ENCODE measurements around the gene FHAD1.
A peak's percentile ranks its signal among the peaks of the same experiment; 100 is the strongest.

FHAD1 gene

DNA sequence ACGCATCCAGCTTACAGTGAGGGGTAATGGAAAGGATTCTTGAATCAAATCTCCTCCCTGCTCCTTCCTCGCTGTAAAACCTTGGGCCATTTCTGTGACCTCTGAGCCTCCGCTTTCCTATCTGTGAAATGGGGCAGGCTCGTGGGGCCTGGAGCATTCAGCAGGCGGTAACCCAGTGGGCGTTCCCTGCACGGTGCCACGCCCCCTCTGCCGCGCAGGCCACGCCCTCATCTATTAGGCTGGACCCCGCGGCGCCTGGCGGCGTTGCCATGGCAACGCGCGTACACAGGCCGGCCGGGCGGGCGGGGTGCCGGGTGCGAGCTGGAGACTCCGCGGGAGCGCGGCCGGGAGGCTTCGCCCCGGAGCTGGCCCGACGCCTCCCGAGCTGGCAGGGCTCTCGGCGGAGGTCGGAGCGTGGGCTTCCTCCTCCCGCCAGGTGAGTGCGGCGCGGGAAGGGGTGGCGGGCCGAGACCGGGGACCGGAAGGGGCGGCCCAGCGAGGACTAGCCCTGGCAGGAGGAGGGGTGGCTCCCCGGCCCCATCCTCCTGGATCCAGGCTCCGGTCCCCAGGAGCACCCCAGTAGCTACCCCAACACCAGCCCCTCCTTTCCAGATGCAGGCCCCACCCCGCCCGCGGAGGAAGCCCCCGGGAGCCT is at the start of gene FHAD1:
Gene FHAD1 (plus strand): TSS at position 264 of the 655 bp plus-strand sequence. CDS start 4,562 bp downstream, outside the sequence.
- no peak for FAIRE-seq

DNA sequence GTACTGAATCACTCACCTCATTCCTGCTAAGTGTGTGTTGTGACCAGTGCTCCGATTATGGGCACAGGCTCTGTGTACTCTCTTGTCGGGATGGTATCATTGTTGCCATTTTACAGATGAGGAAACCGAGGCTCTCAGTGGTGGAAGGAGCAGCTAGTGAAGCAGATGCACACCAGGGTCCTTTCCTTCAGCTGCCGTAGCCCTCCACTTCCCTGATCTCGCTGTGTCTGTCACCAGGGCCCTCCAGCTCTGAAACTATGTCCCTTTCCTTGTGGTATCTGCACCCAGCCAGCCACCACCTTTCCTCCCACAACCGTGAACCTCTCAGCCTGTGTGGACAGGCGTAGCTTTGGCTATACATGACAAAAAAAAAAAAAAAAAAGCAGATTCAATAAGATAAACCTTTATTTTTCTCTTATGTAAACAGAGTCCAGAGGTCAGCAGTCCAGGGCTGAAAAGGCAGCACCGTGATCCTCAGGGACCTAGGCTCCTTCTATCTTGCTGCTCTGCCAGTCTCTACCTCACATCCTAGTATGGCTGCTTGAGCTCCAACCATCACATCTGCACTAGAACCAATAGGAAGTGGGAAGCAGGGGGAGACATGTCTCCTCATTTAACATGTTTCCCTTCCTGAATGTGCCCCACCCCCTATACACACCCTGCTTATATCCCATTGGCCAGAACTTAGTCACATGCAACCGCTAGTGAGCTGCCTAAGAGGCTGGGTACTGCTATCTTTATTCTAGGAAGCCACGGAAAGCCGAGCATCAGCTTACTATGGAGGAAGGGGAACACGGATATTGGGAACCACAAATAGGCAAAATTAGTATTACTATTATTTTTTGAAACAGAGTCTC is 49.2 kb upstream of the FHAD1 start:
- FAIRE-seq = no peak

DNA sequence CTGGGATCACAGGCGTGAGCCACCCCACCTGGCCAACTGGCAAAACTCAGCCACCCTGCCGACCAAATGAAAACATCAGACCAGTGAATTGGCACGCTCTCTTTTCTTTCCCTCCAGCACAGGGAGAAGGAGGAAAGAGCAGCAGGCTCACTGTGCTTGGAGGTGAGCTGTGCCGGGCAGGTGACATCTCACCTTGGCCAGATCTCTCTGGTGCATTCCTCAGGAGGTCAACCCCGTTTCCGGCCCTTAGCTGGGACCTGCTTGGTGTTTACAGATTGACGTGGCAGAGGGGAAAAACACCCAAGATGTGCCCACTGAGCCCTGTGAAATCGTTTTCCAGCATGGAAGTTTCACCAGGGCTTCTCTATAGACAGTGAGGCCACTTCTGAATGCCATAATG is 48.3 kb upstream of the FHAD1 start:
- no peak for FAIRE-seq

DNA sequence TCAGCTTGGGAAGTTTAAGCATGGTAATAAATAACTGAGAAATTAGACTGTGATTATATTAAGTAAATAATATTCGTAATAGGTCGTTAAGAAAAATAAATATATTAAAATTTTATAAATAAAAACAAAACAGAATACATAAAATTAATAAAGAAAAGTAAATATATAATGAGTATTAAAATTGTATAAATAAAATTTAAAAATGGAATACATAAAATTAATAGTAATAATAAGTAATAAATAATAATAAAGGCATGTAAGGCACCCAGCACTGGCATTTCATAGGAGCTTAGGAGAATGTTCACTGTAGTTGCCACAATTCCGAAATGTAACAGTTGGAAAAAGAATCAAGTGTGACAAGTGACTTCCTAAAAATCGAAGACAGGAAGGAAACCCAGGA is 45.8 kb upstream of the FHAD1 start:
- peak; percentile 72 for FAIRE-seq

DNA sequence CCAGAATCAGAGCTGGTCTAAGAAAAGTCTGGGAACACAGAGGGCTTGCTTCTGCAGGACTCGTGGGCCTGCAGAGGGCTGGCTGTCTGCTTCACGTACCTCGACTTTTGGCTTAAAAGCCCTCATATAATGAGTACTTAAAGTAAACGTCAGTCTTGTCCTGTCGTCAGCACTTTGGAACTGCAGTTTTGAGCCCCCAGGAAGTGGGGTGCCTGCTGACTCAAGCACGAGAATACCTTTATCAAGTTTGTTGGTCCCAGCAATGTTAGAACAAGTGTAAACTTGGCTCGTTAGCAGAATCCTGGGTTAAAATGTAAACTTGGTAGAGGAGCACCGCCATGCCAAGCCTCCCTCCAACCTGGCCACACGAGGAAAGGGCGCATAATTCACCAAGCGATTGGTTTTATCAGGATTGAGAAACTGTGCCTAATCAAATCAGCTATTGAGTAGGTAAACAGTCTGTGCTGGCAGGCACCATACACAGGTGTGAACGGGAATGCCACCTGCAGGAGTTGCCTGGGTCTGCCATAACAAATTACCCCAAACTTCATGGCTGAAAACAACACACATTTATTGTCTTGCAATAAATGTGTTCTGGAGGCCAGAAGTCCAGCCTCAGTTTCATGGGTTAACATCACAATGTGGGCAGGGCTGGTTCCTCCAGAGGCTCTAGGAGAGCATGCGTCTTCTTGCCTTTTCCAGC is 45.0 kb upstream of the FHAD1 start:
- FAIRE-seq = no peak

DNA sequence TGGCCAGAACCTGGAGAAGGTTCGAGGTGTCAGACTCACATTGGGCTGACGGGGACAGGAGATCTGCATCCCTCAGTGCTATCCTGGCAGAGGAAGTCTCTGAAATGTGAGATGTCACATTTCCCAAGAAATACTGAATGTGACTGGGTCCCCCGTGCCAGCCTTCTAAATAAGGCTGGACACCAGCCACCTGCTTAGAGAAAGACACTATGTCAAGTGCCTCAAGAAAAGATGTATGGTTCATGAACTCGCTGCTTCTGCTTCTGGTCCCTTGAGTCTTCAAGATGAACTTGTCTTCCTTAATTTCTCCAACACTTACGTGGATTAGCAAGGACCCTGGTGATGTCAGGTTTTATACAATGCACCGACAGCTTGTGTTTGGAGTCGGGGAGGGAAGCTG is 42.1 kb upstream of the FHAD1 start:
- no peak for FAIRE-seq

DNA sequence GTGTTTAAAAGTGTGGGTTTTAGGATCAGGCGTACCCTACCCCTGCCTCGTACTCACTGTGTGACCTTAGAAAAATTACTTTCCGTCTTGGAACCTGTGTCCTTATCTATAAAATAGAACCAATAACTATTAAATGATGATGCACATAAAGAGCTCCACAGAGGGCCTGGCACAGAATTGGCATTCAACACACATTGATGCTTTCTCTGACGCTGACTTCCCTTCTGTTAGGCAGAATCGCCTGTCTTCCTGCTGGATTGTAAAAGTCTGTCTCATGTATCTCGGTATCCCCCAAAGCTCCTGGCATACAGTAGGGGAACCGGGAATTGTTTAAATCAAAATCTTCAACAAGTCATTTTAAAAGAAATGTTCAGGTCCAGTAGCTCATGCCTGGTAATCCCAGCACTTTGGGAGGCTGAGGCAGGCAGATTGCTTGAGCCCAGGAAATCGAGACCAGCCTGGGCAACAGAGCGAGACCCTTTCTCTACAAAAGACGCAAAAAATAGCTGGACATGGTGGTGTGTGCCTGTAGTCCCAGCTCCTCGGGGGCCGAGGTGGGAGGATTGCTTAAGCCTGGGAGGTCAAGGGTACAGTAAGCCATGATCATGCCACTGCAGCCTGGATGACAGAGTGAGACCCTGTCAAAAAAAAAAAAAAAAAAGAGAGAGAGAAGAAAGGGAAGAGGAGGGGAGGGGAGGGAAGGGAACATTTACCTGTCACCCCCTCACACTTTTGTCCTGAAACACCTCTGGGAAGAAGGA is 41.3 kb upstream of the FHAD1 start:
- FAIRE-seq = no peak

DNA sequence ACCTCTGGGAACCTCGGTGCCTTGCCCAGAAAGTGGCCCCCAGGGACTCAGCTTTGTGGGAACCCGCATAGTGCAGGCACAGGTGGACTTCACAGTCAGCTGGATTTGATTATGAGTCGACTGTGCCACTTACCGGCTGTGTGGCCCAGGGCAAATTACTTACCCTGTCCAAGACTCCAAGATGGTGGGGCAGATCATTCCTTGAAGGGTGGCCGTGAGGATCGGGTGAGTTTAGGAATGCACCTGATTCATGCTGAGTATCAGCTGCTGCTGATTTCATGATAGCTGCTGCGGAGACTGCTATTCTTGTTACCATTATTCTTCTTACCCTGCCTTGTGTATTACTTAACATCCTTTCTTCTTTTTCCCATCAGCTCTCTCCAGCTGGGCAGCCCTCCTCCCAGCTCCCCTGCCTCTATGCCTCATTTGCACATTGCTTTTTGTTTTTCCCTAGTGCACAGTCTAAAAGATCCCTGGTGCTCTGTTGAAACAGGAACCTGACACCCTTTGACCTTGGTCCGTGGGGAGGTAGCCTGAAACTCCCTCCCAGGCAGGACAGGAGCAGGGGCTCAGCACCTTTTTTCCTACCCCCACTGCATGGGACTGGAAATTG is 40.5 kb upstream of the FHAD1 start:
- no peak for FAIRE-seq

DNA sequence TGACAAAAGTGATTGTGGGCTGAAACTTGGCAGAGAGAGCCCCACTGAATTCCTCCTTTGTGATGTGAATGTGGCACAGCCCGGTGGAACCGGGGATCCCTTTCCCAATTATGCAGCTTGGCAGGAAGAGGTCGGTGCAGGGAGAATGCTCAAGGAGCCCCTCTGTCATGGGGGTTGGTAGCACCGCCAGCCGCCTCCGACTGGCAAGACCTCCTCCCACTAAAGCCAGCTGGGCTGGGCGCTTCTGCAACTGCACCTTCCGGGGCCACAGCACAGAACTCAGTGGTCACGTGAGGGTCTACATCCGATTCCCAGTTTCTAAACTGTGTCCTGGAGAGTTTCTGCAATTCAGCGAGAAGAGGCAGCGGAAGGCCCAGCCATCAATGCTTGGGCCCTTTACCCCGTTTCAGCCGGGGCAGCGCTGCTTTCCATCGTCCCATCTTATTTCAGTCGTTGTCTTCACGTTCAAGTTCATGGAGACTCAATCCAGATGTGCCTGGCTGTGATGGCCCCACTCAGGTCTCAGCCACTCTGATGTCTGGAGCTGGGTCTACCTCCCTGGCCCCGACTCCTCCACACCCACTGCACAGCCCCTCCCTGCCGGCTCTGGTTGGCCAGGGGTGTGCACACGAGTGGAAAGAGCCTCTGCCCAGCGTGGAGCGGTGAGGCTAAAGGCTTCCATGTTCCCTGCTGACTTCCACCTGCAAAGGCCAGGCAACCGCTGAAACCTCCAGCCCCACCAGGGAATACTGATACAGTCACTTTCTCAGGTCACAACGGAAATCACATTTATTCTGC is 39.8 kb upstream of the FHAD1 start:
- no peak for FAIRE-seq

DNA sequence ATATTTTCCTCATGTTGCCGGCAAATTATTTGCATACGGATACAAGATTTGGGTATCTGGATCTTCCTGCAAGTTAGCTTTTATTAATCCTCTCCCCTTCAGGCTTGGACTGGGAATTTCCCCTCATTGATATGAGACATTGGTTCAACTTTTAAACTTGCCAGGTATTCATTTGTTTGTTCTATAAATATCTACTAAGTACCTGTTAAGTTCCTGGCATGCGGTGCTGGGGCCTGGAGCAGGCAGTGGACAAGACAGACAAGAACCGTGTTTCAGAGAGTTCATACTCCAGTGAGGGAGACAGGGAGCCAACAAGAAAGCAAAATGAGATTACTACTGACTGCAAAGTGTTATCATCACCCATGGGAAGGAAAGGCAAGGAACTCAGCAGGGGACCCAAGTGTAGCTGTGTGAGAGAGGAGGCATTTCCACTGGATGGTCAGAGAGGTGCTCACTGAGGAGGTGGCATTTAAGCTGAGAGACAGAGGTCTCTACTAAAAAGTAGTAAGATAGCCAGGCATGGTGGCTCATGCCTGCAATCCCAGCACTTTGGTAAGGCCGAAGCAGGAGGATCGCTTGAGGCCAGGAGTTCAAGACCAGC is 39.1 kb upstream of the FHAD1 start:
- no peak for FAIRE-seq

DNA sequence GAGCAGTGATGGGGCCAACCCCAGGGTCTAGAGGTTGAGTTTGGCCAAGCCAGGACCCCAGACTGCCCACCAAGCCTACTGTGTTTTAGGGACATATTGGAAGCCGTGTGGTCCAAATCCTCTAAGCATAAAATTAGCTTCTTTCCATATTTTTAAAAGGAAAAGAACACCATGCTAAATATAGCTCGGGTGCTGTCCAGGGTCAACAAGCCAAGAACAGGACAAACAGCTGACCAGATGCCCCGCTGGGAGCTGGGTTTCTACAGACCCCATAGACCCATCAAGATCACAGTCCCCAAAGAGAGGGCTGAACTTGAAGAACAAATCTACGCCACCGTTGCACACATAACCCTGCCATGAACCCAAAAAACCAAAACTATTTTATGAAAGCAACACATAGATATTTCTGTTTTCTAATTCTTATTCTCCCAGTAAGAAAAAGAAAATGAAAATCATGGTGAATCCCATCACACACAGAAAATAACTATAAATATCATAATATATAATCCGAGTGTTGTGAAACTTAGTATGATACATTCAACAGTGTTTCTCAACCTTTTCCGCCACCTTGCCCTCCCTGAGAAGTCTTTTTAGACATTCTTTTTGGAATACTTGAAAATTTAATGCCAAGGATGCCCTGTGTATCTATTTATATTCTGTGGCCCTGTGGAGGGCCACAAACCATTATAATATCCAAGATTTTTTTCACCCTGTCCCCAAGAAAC is 36.2 kb upstream of the FHAD1 start:
- FAIRE-seq = no peak

DNA sequence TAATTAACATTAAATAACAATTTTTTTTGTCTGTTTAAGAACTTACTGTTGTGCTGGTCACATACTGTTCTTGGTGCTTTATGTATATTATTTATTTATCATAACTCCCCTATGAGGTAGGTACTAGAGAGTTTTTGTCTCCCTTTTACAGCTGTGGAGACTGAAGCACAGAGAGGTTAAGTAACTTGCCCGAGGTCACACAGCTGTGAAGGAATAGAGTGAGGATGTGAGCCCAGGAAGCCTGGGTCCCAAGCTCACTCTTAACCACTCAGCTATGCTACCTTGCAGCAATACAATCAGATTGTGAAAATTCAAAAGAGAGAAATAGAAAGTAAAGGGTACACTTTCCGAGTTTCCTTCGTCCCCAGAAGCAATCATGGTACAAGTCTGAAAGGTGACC is 35.6 kb upstream of the FHAD1 start:
- no peak for FAIRE-seq

DNA sequence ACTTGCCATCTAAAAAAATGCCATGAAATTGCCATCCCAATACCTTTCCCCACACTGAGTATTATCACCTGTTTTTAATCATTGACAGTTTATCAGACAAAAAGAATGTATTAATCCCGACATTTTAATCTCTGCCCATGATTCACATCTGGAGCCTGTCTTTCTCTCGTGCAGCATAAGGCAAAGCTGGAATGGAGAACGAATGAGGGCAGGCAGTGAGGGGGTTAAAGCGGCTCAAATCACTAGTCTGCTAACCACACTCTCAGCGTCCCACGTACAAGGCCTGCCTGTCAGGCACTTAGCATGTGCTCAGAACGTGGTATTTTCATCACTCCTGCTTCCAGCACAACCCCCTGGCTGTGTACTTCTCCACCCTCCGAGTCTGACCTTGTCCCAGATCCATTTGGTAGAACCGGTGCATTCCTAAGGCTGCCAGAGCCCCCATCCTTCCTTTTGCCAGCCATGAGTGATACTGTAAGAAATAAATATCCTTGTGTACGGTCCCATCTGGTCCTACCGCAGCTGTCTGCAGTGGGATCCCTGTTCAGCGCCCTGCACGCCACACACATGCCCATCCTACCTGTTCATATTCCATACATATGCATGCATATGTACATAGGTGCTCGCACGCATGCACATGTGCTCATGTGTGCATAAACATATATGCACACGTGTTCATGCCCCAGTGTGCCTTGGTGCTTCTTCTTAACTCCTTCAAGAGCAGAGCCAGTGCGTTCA is 34.6 kb upstream of the FHAD1 start:
- no peak for FAIRE-seq

DNA sequence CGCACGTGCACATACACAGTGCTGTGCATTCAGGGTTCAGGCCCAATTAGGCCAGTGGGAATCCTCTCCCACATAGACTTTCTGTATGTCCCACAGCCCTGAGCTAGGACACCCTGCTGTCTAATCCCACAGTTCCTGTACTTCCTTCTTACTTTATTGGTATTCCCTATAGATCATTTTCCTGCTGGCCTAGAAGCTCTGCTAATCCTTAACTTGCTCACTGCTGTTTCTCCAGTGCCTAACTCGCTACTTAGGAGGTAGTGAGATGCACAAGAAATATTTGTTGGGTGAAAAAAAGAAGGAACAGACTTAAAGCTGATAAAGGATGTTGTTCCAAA is 34.1 kb upstream of the FHAD1 start:
- FAIRE-seq = no peak

DNA sequence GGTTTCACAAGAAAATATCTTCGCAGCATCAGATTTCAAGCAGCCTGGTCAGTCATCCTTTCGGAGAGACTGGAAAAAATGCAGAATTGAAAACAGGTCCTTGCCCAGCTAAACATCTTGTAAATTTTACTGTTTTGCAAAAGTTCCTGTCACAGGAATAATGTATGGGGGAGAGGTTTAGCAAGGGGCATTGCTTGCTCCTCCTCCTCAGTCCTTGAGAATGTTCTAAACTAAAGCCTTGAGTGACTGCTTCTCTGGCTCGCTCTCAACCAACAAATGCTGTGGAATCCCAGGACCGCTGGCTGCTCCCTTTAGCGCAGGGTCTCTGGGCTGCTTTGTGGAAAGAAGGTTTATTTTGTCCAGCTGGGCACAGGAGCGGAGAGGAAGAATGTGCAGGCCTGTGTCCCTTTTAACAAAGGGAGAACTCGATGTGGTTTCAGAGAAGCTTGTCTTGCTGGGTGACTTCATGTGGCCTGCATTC is 33.6 kb upstream of the FHAD1 start:
- no peak for FAIRE-seq

DNA sequence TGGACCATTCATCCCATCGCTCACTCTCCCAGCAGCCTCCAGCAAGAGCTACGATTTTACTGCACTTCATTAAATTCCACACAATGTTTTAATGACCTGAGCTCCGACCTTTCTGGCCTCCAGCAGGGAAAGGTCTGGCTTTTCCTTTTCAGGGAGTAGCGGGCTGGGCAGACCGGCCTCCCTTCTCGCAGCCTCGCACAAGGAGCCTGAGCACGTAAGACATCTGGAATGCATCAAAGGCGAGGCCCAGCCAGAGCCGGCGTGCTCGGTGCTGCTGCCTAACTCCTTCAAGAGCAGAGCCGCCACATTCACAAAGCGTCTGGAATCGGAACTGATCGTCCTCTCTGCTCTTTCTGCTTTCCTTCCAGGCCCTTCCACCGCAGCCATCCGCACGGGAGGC is 32.5 kb upstream of the FHAD1 start:
- FAIRE-seq = no peak

DNA sequence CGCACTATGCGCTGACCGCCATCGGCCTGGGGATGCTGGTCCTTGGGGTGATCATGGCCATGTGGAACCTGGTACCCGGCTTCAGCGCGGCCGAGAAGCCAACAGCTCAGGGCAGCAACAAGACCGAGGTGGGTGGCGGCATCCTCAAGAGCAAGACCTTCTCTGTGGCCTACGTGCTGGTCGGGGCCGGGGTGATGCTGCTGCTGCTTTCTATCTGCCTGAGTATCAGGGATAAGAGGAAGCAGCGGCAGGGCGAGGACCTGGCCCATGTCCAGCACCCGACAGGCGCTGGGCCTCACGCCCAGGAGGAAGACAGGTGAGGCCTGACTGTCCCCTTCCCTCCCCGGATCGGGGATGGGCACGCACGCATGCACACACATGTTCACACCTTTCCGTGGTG is 31.9 kb upstream of the FHAD1 start:
- FAIRE-seq = no peak

DNA sequence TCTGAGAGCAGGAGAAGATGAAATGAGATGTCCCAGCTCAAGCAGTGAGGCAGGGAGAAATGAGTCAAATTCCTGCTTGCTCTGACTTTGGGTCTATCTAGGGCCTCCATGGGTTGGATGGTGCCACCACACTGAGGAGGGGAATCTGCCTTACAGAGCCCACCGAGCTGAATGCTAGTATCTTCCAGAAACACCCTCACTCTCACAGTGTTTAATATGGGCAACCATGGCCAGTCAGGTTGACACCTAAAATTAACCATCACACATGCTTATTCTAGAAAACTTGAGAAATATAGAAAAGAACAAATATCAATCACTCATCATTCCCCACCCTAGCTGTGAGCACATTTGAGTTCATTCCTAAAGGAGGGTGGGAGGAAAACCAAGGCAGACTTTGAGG is 29.4 kb upstream of the FHAD1 start:
- FAIRE-seq = no peak

DNA sequence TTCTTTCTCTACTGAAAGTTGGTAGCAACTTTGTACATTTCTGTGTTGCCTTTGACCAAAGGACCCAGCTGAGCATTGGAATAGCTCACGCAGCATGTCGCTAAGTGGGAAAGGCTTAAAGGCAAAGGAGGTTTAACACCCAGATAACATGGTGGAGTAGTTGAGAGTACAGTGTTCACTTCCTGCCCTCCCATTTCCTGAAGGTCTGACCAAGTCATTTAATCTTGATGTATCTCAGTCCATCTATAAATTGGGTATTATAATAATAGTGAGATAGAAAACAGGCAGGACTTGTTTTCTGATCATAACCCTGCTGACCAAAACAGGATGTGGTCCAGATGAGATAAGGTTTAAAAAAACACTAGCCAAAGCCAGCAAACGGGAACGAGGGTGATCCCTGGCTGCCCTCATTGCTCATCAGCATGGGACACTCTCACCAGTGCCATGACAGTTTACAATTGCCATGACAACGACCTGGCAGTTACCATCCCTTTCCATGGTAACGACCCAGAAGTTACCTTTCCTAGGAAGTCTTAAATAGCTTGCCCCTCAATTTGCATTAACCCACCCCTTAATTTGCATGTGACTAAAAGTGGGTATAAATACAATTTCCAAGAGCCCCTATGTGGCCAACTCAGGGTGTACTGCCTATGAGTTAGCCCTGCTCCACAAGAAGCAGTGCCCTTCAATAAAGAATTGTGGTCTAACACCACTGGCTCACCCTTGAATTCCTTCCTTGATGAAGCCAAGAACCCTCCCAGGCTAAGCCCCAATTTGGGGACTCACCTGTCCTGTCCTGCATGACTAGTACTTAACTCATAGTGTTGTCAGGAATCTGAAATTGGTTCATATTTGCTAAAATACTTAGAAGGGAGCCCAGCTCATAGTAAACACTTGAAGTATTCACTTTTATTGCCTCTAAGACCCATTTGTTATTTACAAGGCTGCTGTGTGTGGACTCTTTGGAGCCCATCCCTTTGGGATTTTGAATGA is 28.4 kb upstream of the FHAD1 start:
- FAIRE-seq = no peak

Measured in TTC549 (cell line).